Pancreas (tissue), 10 donors: ENCODE results near the gene SPECC1. TPM values are rescaled to one million over a fixed set of nuclear protein-coding genes. Genes with fewer than 3 reads are reported as not detected.
"Not testable (repeated sequence)": the region's sequence is repeated elsewhere in the genome, so short reads cannot be mapped to it uniquely, and the experiment has no call there.

ENCODE experiments used
- ATAC-seq, 4 donors: fragments of 200-7000 bp; cut with Tn5 transposase; one replicate each; pipeline versions ENCODE4 v1.8.0 to v1.9.1; 2020; ENCODE audit warnings: mild to moderate bottlenecking in 4 of 4, moderate library complexity in 4 of 4
- DNase-seq, 6 donors: peaks; one replicate each; pipeline ENCODE4 v3.0.0-alpha.2; 2020
- FAIRE-seq: peaks from 2 replicates; lab custom pipeline; 2012; peaks lifted over from hg19 to GRCh38; lab: Jason Lieb, UNC
- H3K27ac ChIP-seq, 4 donors: fragments of 200-600 bp; sonication (generic); 1 replicate in 3 of 4; 2 replicates in 1 of 4; pipeline versions ENCODE4 v1.5.0 to v1.8.0; 2020
- H3K27me3 ChIP-seq, 4 donors: fragments of 200-600 bp; one replicate each; pipeline ENCODE4 v1.8.0; 2021
- H3K36me3 ChIP-seq, 3 donors: fragments of 200-600 bp; sonication (generic) in 1 of 3; one replicate each; pipeline versions ENCODE4 v1.5.0 to v1.8.0; 2020 to 2021
- H3K4me1 ChIP-seq, 3 donors: fragments of 200-600 bp; one replicate each; pipeline ENCODE4 v1.8.0; 2021
- H3K4me3 ChIP-seq, 4 donors: fragments of 200-600 bp; sonication (generic) in 2 of 4; one replicate each; pipeline versions ENCODE4 v1.5.0 to v1.8.0; 2020 to 2021
- H3K9me3 ChIP-seq, 4 donors: fragments of 200-600 bp; one replicate each; pipeline ENCODE4 v1.8.0; 2021
- WGBS, 2 donors: extraction: QIAGEN DNeasy Blood & Tissue Kit; methylation state at CpG; one replicate each; pipeline ENCODE4 v1.1.7; 2013; 5-methylcytosine and 5-hydroxymethylcytosine counted together
- intact Hi-C, 3 donors: fragments of 100-400 bp; cut with DNase I; formaldehyde crosslinking; loops; one replicate each; pipeline versions ENCODE4 v1.11.1 to v1.14.2; 2022
- polyA plus RNA-seq, 2 donors: library from polyadenylated mRNA; stranded (reverse); fragments of 200-250 nt; gene quantifications; one replicate each; pipeline ENCODE4 v1.2.3, GENCODE V29; 2013
- total RNA-seq, 6 donors: library from RNA; stranded (reverse); fragmentation: NEBNext Ultra II Directional in 4 of 6; extraction: Animal tissue kit (Norgen Biotek cat#: 25700) in 4 of 6; gene quantifications; one replicate each; pipeline versions ENCODE4 v1.2.1 to v1.2.4, GENCODE V29; 2021 to 2023
- TF ChIP-seq, protein P1 (sequence below), 4 donors: fragments of 200-600 bp; sonication (generic) in 3 of 4; IDR thresholded peaks; one replicate each; pipeline versions ENCODE4 v1.5.0 to v1.8.0; 2021; ENCODE audit warnings: antibody characterized with exemption in 4 of 4
- donor health status: healthy with polysubstance abuse.
- donor health status: DM: no; HTN: no; CAD: no; lungs with moderate emphysema.
- donor health status: DM: no; HTN: no; CAD: no.
- donor health status: control.
- donor health status: control.
- donor health status: Bipolar disorder and iron deficiency.
- donor health status: DM: yes; HTN: yes; CAD: no.
- donor health status: DM: no; HTN: no; CAD: no.
- donor health status: DM: no; HTN: no; CAD: no.
- donor health status: DM: yes; HTN: yes; CAD: no.

The SPECC1 gene, protein sequence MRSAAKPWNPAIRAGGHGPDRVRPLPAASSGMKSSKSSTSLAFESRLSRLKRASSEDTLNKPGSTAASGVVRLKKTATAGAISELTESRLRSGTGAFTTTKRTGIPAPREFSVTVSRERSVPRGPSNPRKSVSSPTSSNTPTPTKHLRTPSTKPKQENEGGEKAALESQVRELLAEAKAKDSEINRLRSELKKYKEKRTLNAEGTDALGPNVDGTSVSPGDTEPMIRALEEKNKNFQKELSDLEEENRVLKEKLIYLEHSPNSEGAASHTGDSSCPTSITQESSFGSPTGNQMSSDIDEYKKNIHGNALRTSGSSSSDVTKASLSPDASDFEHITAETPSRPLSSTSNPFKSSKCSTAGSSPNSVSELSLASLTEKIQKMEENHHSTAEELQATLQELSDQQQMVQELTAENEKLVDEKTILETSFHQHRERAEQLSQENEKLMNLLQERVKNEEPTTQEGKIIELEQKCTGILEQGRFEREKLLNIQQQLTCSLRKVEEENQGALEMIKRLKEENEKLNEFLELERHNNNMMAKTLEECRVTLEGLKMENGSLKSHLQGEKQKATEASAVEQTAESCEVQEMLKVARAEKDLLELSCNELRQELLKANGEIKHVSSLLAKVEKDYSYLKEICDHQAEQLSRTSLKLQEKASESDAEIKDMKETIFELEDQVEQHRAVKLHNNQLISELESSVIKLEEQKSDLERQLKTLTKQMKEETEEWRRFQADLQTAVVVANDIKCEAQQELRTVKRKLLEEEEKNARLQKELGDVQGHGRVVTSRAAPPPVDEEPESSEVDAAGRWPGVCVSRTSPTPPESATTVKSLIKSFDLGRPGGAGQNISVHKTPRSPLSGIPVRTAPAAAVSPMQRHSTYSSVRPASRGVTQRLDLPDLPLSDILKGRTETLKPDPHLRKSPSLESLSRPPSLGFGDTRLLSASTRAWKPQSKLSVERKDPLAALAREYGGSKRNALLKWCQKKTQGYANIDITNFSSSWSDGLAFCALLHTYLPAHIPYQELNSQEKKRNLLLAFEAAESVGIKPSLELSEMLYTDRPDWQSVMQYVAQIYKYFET
- total RNA-seq (10 to 100 TPM in 2 of 6 donors, 1 to 10 TPM in 4; 5.8 to 22.2 (median 9.0) TPM), polyA plus RNA-seq (1 to 10 TPM; 5.6 to 7.0 TPM)

DNA sequence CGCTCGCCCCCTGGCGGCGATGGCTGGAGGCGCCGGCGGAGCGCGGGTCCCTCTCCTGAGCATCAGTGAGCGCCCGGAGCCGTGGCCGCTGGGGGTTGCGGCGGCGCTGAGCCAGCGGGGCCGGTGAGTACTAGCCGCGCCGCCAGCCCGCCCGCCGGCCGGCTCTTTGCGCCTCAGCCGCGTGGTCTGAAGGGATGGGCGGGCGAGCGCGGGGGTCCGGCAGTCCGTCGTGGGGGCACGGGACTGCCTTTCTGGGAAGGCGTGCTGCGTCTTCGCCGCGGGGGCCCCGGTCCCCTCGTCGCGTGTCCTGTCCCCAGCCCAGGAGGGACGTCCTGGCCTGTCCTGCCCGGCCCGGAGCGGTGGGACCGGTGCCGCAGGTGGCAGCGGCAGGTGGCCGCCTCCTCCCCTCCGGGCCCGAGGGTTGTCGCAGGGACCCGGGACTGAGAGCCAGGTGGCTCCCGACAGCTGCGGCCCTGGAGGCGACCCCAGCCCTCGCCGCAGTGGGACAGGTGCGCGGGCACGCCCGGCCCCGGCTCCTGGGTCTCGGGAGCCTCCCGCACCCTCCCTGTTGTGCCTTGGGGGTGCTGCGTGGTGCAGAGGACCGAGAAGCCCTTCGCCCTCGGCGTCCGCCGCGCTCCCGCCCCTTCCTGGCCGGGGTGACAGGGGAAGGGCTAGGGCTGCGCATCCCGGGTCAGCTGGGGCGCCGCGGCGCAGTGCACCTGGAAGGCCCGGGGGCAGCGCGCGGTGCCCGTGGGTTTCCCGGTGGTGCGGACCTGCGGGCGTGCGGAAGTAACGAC is at the start of gene SPECC1:
Gene SPECC1 (plus strand): TSS at position 58 of the 797 bp plus-strand sequence. CDS start 87,293 bp downstream, outside the sequence.
- ATAC-seq (peak; percentile 45 to 99 (median 98)), DNase-seq (peak; percentile 20 to 95 (median 83)), FAIRE-seq (no peak)
- no peaks in the 10 kb centered on the region for H3K9me3 ChIP-seq
- no peaks in the 10 kb centered on the region for H3K36me3 ChIP-seq
- peaks cover 0 to 14% (median 0%) of the 10 kb centered on the region in 4 donors for H3K27me3 ChIP-seq
- peak within 1 kb of the TSS in 1 of 4 donors; percentile 11 for H3K27ac ChIP-seq
- 0 to 1% methylated on average over 74 to 96 of the region's 96 CpGs for WGBS, 2 donors
- peak within 1 kb of the TSS; percentile 42 to 73 (median 65) for H3K4me3 ChIP-seq
- TF ChIP-seq, protein P1, sequence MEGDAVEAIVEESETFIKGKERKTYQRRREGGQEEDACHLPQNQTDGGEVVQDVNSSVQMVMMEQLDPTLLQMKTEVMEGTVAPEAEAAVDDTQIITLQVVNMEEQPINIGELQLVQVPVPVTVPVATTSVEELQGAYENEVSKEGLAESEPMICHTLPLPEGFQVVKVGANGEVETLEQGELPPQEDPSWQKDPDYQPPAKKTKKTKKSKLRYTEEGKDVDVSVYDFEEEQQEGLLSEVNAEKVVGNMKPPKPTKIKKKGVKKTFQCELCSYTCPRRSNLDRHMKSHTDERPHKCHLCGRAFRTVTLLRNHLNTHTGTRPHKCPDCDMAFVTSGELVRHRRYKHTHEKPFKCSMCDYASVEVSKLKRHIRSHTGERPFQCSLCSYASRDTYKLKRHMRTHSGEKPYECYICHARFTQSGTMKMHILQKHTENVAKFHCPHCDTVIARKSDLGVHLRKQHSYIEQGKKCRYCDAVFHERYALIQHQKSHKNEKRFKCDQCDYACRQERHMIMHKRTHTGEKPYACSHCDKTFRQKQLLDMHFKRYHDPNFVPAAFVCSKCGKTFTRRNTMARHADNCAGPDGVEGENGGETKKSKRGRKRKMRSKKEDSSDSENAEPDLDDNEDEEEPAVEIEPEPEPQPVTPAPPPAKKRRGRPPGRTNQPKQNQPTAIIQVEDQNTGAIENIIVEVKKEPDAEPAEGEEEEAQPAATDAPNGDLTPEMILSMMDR (IDR thresholded peaks at IDR 0.05): peak; percentile 98 to 99 (median 99)
- intact Hi-C loops: loop anchor here in 1 of 3 donors (10.0 kb wide), 1 partner anchor 95 kb away; no protein-coding TSS in a partner anchor
- H3K4me1 ChIP-seq: no peaks in the 10 kb centered on the region

DNA sequence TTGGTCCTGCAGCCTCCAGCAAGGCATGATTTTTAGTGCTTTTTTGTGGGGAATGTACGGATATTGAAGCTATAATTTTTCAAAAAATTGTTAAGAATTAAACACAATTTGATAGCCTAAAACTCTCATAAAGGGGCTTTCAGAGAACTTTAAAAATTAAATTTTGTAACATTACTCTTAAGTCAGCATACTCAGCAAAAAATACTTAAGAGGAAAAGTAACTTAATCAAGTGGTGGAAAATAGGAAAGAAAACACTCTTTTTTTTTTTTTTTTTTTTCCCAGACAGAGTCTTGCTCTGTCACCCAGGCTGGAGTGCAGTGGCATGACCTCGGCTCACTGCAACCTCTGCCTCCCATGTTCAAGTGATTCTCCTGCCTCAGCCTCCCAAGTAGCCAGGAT is 46.2 kb upstream of the SPECC1 start:
- FAIRE-seq, DNase-seq, ATAC-seq, intact Hi-C loops, H3K27me3 ChIP-seq, H3K4me1 ChIP-seq, H3K4me3 ChIP-seq, H3K27ac ChIP-seq, H3K9me3 ChIP-seq: not testable (repeated sequence)
- WGBS, 2 donors: 75 to 93% methylated on average over 2 of the region's 2 CpGs
- H3K36me3 ChIP-seq: peaks cover 0 to 20% (median 0%) of the 10 kb centered on the region in 3 donors

DNA sequence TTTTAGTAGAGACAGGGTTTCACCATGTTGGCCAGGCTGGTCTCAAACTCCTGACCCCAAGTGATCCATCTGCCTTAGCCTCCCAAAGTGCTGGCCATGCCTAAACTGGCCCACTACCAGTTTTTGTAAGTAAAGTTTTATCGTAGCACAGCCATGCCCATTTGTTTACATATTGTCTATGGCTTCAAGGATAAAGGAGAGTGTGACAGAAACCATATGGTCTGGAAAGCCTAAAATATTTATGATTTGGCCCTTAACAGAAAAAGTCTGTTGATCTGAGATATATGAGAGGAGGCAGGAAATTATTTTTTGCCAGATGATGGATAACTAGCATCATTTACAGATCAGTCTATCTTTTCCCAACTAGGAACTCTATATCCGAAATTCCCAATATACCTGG is 36.0 kb upstream of the SPECC1 start:
- peaks cover 0 to 7% (median 6%) of the 10 kb centered on the region in 3 donors for H3K4me1 ChIP-seq
- ATAC-seq (no peak), FAIRE-seq (no peak), DNase-seq (no peak)
- H3K27me3 ChIP-seq: no peaks in the 10 kb centered on the region
- H3K9me3 ChIP-seq: no peaks in the 10 kb centered on the region
- intact Hi-C loops: no loop called here
- H3K27ac ChIP-seq: no peak overlapping the region
- peaks cover 0 to 2% (median 0%) of the 10 kb centered on the region in 3 donors for H3K36me3 ChIP-seq
- WGBS, 2 donors: 63 to 64% methylated on average over 2 of the region's 2 CpGs
- H3K4me3 ChIP-seq: no peak overlapping the region
- TF ChIP-seq, protein P1 (IDR thresholded peaks at IDR 0.05): no peak

DNA sequence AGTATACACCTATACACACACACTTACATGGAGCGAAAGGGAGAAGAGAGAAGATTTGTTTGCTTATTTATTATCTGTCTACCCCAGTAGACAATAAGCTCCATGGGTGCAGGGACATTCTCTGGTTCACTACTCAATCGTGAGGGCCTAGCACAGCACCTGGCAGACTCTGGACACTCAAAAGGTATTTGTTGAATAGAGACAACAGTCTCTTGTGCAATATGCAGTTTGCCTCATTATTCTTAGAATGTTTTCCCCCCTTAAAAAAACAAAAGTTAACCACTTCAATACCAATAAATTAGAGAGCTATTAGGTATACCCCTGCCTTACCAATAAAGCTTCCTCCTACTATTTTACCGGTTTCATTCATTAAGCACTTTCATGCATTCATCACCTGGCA is 33.6 kb upstream of the SPECC1 start:
- ATAC-seq: no peak

More for the DNA sequence above, 33.6 kb upstream of the SPECC1 start:
- Histone ChIP-seq H3K27ac (no peak overlapping the region), H3K4me3 (no peak overlapping the region), H3K27me3 (no peaks in the 10 kb centered on the region), H3K9me3 (no peaks in the 10 kb centered on the region), H3K4me1 (peaks cover 0 to 14% (median 6%) of the 10 kb centered on the region in 3 donors), H3K36me3 (no peaks in the 10 kb centered on the region)
- TF ChIP-seq, protein P1 (IDR thresholded peaks at IDR 0.05): no peak
- no peak for FAIRE-seq
- 69 to 70% methylated on average over 3 of the region's 3 CpGs for WGBS, 2 donors
- intact Hi-C loops: no loop called here
- no peak for DNase-seq
